SH-SY5Y (cell line): ENCODE data around the gene NFATC3.

Source experiments
- GATA2 ChIP-seq: IDR thresholded peaks from 2 replicates; pipeline ENCODE4 v1.6.1; 2011; ENCODE audit warnings: mild to moderate bottlenecking, low read depth, low read length
- GATA3 ChIP-seq: IDR thresholded peaks from 2 replicates; pipeline ENCODE4 v1.6.1; 2011; ENCODE audit warnings: low read depth, mild to moderate bottlenecking, low read length, moderate library complexity

NFATC3 gene

DNA sequence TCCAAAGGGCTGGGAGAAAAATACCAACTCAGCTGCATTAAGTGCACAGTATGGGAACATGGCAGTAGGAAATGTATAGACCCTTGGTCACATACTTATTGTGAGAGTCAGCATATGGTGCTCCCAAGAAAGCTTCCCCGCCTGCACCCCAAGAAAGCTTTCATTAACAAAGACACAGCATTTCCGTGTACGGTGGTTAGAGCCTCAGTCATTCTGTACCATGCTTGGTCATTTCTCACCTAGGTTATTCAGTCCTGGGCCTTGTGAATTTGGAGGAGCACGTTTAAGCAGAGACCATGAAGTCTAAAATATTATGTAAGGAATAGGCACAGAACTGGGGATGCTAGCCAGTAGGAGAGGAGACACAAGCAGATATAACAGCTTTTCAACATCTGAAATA is 94.7 kb downstream of the NFATC3 start:
- TF ChIP-seq GATA3, result no peak
- TF ChIP-seq GATA2, result no peak

DNA sequence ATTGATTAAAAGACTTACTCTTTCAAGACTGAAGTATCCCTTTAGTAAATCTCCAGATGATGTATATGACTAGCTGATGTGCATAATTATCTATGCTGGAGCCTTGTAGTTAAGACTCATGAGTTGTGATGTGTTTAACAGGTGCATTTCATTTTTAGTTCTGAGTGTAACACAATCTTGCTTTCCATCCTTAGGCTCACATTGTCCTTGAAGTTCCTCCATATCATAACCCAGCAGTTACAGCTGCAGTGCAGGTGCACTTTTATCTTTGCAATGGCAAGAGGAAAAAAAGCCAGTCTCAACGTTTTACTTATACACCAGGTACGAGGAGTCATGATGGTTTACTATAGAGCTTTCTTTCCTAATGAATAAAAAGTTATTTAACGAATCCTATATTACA is 97.9 kb downstream of the NFATC3 start:
- TF ChIP-seq GATA3, result no peak
- no peak for TF ChIP-seq GATA2

DNA sequence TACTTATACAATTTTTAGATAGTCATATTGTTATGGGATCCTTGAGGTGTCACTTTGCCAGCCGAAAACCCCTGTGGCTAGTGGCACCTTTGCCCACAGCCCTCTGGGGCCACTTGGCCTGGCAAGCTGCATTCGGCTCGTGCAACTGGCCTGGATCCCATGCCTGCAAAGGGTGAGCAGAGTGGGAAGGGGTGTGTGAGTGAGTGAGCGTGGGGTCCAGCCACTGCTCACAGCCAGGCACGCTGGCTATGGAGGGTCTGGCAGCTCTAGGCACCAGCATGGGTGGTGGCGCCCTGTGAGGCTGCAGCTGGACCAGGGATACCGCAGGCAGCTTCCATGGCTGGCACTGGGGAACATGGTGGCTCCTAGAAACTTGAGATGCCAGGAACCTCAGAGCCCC is 101.7 kb downstream of the NFATC3 start:
- TF ChIP-seq GATA2, result no peak
- TF ChIP-seq GATA3, result no peak

DNA sequence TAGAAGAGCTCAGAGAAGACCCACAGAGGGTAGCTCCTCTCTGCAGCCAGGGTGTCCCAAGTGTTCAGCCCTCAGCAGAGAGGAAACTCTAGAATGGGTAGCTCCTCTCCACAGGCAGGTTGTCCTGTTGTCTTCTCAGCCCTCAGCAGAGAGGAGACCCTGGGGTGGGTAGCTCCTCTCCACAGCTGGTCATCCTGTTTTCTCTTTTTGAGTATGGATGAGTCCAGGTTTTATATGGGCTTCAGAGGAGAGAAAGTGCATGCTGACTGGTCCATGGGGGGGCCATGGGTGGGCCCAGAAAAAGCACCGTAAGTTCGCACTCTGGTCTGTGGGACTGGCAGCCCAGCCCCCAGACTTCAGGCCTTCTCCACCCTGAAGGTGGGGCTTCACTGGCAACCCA is 102.3 kb downstream of the NFATC3 start:
- TF ChIP-seq GATA2 (no peak), GATA3 (no peak)

DNA sequence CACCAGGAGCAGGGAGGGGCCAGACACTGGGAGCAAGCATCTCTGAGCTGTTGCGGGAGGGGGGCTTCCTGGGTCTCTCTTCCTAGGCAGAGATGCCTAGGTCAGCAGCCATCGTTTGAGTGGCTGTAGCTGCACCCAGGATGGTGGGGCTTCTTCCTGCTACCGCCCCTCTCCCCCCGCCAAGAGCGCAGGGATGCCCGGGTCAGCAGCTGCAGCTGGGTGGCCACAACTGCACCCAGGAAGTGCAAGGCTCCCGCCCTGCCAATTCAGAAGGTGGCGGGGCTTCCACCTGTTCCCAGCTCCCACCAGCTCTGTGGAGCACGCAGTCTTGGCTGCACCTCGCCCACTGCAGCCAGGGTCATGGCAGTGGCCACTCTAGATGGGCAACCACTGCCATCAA is 103.0 kb downstream of the NFATC3 start:
- TF ChIP-seq GATA3, result no peak
- no peak for TF ChIP-seq GATA2

DNA sequence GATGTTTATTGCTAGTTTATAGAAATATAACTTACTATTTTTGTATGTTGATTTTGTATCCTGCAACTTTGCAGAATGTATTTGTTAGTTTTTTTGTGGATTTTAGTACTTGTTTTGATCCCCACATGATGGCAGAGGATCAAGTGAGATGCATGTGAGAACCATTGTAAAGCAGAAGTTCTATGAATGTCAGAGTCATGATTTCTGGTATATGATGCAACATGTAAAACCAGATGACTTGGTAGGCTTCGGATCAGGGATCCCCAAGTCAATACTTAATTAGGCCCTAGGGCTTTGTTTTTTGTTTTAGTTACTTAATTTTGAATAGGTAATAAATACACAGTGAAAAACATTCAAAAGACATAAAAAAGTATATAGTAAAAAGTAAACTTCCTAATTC is 104.9 kb downstream of the NFATC3 start:
- TF ChIP-seq GATA2 (no peak), GATA3 (no peak)

DNA sequence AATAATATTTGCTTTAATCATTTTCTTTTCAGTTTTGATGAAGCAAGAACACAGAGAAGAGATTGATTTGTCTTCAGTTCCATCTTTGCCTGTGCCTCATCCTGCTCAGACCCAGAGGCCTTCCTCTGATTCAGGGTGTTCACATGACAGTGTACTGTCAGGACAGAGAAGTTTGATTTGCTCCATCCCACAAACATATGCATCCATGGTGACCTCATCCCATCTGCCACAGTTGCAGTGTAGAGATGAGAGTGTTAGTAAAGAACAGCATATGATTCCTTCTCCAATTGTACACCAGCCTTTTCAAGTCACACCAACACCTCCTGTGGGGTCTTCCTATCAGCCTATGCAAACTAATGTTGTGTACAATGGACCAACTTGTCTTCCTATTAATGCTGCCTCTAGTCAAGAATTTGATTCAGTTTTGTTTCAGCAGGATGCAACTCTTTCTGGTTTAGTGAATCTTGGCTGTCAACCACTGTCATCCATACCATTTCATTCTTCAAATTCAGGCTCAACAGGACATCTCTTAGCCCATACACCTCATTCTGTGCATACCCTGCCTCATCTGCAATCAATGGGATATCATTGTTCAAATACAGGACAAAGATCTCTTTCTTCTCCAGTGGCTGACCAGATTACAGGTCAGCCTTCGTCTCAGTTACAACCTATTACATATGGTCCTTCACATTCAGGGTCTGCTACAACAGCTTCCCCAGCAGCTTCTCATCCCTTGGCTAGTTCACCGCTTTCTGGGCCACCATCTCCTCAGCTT is 105.8 kb downstream of the NFATC3 start:
- TF ChIP-seq GATA3, result no peak
- TF ChIP-seq GATA2, result no peak

DNA sequence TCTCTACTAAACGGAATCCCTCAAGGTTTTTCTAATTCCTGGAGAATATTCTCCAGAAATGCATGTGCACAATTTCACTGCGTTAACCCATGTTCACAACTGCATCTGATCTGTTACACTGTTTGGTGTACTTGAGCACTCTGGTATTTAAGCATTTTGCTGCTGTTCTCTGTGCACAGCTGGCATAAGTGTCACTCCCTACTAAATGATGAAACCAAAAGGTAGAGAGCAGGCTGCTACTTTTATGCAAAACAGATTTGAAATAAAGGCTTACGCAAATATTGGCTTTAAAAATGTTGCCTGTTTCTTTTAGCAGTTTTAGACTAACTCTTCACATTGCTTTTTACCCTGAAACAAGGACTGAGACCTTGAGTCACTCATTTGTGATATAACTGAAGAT is 109.1 kb downstream of the NFATC3 start:
- no peak for TF ChIP-seq GATA3

DNA sequence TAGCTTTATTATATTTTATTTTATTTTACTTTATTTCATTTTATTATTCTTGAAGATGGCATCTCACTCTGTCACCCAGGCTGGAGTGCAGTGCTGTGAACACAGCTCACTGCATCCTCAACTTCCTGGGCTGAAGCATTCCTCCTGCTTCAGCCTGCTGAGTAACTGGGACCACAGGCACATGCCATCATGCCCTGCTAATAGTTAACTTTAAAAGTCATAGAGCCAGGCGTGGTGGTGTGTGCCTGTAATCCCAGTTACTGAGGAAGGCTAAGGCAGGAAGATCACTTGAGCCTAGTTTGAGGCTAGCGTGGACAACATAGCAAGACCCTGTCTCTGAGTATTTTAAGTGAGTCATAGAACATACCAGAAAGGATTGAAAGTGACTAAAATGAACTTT is 112.1 kb downstream of the NFATC3 start:
- TF ChIP-seq GATA2 (no peak), GATA3 (no peak)

DNA sequence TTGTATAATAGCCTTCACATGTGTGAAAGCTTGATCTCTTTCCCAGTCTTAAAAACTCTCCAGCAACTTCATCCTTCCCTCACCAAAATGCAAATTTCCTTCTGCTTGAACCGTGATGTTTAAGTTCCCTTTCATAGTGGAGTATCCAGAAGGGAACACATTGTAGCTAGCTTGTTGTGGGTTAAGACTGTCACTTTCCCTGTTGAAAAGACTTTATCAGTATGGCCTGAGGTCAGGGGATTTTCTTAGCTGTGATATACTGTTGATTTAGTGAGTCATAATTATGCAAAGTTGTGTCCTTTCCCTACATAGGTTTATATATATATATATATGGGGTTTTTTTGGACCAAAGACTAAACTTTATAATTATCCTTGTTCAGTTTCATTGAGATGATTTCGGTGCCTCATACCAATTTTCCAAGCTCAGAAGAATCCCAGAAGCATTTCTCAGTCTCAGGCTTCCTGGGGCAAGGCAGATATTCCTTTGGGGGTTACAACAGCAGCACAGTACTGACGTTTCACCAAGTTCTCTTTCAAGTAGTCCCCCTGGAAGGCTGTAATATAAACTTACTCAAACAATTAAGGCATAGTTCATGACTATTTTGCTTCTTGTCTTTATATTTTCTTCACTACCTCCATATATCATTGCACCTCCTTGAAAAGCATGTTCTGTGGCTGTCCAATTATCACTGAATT is 115.1 kb downstream of the NFATC3 start:
- TF ChIP-seq GATA3 (no peak), GATA2 (no peak)

DNA sequence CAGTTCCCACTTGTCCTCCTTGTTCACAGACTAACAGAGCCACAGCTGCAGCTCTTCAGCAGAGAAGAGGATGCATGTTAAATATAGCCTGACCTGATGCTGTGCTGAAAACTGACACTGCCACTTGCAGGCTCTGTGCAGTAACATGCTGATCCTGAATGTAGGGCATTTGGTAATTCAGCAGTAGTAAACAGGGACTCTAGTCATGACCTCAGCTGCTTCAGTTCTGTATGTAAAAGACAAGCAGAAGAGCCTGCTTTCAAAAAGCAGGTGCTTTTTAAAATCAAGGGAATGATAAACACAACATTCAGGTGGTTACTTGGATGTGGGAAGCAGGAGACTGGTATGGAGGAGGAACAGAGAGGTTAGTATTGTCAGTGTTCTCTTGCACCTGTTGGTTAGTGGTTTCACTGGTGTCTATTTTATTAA is 116.9 kb downstream of the NFATC3 start:
- no peak for TF ChIP-seq GATA3
- TF ChIP-seq GATA2, result no peak

DNA sequence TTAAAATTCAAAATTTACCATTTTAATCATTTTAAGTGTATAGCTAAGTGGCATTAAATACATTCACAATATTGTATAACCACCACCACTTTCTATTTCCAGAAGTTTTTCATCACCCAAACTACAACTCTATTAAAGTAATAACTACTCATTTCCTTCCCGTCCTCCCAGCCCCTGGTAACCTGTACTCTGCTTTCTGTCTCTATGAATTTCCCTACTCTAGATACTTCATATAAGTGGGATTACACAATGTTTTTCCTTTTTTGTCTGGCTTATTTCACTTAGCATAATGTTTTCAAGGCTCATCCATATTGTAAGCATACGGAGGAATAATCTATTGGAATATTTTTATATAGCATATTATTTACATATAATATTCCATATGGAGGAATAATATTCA is 121.1 kb downstream of the NFATC3 start:
- no peak for TF ChIP-seq GATA2
- TF ChIP-seq GATA3, result no peak

DNA sequence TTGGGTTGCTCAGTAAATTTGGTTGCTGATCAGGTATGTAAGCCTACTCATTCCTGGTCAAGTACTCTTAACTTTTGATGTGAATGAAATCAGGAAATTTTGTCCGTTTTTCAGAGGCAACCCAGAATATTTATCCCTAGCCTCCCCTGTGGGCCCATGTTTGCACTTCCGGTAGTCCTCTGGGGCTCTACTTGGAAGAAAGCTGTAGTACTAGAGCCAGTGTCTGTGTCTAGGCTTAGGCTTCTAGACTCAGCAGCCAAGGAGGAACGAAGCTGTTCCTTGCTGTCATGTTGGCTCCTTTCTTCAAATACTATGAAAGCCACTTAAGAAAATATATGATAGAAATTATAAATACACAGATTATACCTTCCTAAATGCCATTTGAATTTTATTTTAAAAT is 129.6 kb downstream of the NFATC3 start:
- no peak for TF ChIP-seq GATA2
- TF ChIP-seq GATA3, result no peak

DNA sequence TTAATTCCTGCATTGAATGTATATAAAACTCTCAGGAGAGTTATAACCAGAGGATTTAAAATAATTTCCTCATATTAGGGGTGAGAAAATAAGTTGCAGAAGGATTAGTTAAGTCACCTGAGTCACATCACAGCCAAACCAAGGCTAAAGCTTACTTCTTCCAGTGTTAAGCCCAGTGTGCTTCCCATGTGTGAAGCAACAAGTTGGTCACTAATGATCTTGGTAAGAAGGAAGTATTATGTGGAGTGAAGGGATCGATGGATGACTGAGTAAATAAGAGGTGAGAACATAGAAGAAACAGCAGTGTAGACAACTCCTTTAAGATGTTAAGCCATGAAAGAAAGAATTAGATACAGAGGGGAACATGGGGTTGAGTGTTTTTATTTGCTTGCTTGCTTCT is 130.1 kb downstream of the NFATC3 start:
- TF ChIP-seq GATA2, result no peak
- TF ChIP-seq GATA3, result no peak

DNA sequence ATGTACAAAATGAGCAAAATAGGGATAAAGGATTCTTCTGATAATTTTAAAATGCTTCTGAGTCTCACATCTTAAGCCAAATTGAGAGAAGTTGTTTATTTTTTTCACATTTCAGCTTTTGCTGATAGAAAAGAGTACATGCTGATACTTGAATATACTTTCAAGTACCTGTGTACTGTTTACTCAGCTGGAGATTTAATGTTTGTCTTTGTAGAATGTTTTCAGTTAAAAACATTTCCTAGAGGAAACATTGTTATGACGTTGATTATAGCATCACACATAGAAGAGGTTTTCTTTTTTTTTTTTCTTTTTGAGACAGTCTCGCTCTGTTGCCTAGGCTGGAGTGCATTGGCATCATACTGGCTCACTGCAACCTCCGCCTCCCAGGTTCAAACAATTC is 131.1 kb downstream of the NFATC3 start:
- TF ChIP-seq GATA2, result no peak
